GM19438 (cell line): ENCODE data around the gene NAA60.
"Not testable (repeated sequence)": the region's sequence is repeated elsewhere in the genome, so short reads cannot be mapped to it uniquely, and the experiment has no call there.

Experiments used
- ATAC-seq: cut with Tn5 transposase; IDR thresholded peaks from one replicate; pipeline ENCODE4 v1.9.1; 2021; ENCODE audit warnings: low read depth; ENCODE audit not compliant: unreplicated experiment

The NAA60 gene

GRCh38 chr16:3481696-3482658, 38.5 kb downstream of the NAA60 start:
- no peak for ATAC-seq

GRCh38 chr16:3482659-3483241, 39.3 kb downstream of the NAA60 start:
- no peak for ATAC-seq

GRCh38 chr16:3484318-3485096, 41.0 kb downstream of the NAA60 start:
- no peak for ATAC-seq

- ATAC-seq: no peak
Measured at GRCh38 chr16:3485097-3485745, 41.7 kb downstream of the NAA60 start.

- no peak for ATAC-seq
Measured at GRCh38 chr16:3485821-3486505, 42.5 kb downstream of the NAA60 start.

- ATAC-seq: no peak
Measured at GRCh38 chr16:3486506-3487215, 43.2 kb downstream of the NAA60 start.

- ATAC-seq: no peak
Measured at GRCh38 chr16:3487521-3488410, 44.3 kb downstream of the NAA60 start.

- ATAC-seq: no peak
Measured at GRCh38 chr16:3488801-3489200, 45.3 kb downstream of the NAA60 start.

GRCh38 chr16:3490911-3491629, 47.6 kb downstream of the NAA60 start:
- ATAC-seq: no peak

GRCh38 chr16:3492356-3492755, 48.9 kb downstream of the NAA60 start:
- no peak for ATAC-seq

- ATAC-seq: no peak
Measured at GRCh38 chr16:3494386-3494973, 51.0 kb downstream of the NAA60 start.

- no peak for ATAC-seq
Measured at GRCh38 chr16:3495176-3495575, 51.7 kb downstream of the NAA60 start, which contains the start of gene C16orf90. Gene C16orf90, minus strand, starts transcription at chr16:3495489. Its CDS starts 68 bp downstream, at chr16:3495421.

GRCh38 chr16:3496386-3496785, 52.9 kb downstream of the NAA60 start:
- ATAC-seq: no peak

- ATAC-seq: no peak
Measured at GRCh38 chr16:3497771-3498170, 54.3 kb downstream of the NAA60 start.

- ATAC-seq: no peak
Measured at GRCh38 chr16:3498988-3499387, 55.5 kb downstream of the NAA60 start.

- not testable (repeated sequence) for ATAC-seq
Measured at GRCh38 chr16:3501412-3501761, 57.9 kb downstream of the NAA60 start.

- ATAC-seq: no peak
Measured at GRCh38 chr16:3501783-3502400, 58.4 kb downstream of the NAA60 start.
